Motor neuron (in vitro differentiated cells): ENCODE measurements around the gene CACNG5. TPM values are rescaled to one million over a fixed set of nuclear protein-coding genes. Genes with fewer than 3 reads are reported as not detected.
A peak's percentile ranks its signal among the peaks of the same experiment; 100 is the strongest.

Experiments used
- ATAC-seq, 8 experiments: fragments of 200-7000 bp; cut with Tn5 transposase; replicated peaks in 6 of 8; 2 replicates each; pipeline ENCODE4 v1.8.0; 2021; ENCODE audit warnings: mild to moderate bottlenecking in 8 of 8, moderate library complexity in 8 of 8
- H3K27ac ChIP-seq, 2 donors: fragments of 250-450 bp; sonication (Bioruptor Pico); 2 replicates each; pipeline ENCODE4 v1.9.0; 2021; ENCODE audit warnings: antibody characterized with exemption in 2 of 2, mild to moderate bottlenecking in 2 of 2, moderate library complexity in 1 of 2
- H3K4me1 ChIP-seq, 2 donors: fragments of 250-450 bp; sonication (Bioruptor Pico); replicated peaks in 1 of 2; 2 replicates each; pipeline ENCODE4 v1.6.1; 2021; ENCODE audit warnings: antibody characterized with exemption in 2 of 2, mild to moderate bottlenecking in 2 of 2, moderate library complexity in 1 of 2
- H3K4me3 ChIP-seq, 5 donors: fragments of 250-450 bp; sonication (Bioruptor Pico); 2 replicates each; pipeline ENCODE4 v1.9.0; 2021; ENCODE audit warnings: antibody characterized with exemption in 5 of 5, mild to moderate bottlenecking in 5 of 5, moderate library complexity in 4 of 5
- WGBS, 10 experiments: fragments of 450-650 bp; shearing (Covaris generic); methylation state at CpG; one replicate each; pipeline ENCODE4 v1.0.0; 2022; 5-methylcytosine and 5-hydroxymethylcytosine counted together
- in situ Hi-C, 9 experiments: fragments of 400-800 bp; cut with MboI; loops; one replicate each; pipeline ENCODE4 v1.15.0; 2021; ENCODE audit warnings: low sequenced_read_pairs in 9 of 9, low pct_unique_long_range_greater_than_20kb in 2 of 9; ENCODE audit not compliant: unreplicated experiment in 9 of 9
- total RNA-seq, 8 experiments: library from RNA; unstranded; fragments of 300-600 nt; gene quantifications; 2 replicates each; pipeline versions ENCODE4 v1.2.3 to v1.2.4, GENCODE V29; 2022

Gene CACNG5, protein sequence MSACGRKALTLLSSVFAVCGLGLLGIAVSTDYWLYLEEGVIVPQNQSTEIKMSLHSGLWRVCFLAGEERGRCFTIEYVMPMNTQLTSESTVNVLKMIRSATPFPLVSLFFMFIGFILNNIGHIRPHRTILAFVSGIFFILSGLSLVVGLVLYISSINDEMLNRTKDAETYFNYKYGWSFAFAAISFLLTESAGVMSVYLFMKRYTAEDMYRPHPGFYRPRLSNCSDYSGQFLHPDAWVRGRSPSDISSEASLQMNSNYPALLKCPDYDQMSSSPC
- total RNA-seq, result 1 to 10 TPM in 4 of 8 experiments, under 1 TPM in 2, not detected in 2; 0.71 to 3.4 (median 2.6) TPM

DNA sequence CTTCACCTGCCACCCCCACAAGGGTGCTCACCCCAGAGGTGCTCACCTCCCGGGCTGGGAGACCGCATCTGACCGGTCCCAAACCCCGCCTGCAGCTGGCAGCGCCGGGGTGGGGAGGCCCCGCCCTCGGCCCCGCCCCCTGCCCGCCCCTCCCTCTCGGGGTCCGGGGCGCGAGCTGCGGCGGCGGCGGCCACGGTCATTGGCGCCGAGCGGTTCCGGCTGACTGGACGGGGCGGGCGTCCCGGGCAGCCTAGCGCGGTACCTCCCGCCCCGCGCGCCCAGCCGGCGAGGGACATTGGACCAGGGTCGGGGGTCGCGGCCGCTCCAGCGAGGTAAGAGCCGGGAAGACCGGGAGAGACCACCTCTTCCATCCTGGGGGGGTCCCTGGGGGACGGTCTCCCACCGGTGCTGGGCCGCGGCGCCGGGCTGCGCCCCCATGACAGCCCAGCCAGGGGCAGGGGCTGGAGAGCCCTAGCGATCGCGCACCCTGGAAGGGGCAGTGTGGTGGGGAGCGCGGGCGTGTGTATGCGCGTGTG lies at the start of gene CACNG5:
Gene CACNG5, plus strand, starts transcription at position 199 of the 536 bp plus-strand sequence. CDS start 42,216 bp downstream, outside the sequence.
- in situ Hi-C loops, result no loop called here
- peak in 7 of 8 experiments; percentile 14 to 91 (median 82) for ATAC-seq
- peak within 1 kb of the TSS; percentile 20 to 32 (median 28) for H3K4me3 ChIP-seq
- no peak within 1 kb of the TSS for H3K27ac ChIP-seq
- peaks cover 33 to 36% of the 10 kb centered on the region in 2 donors for H3K4me1 ChIP-seq
- 10 to 26% (median 15%) methylated on average over 2 to 7 of the region's 57 CpGs; no CpG with 5 or more reads in 6 of the 10 experiments for WGBS, 10 experiments

DNA sequence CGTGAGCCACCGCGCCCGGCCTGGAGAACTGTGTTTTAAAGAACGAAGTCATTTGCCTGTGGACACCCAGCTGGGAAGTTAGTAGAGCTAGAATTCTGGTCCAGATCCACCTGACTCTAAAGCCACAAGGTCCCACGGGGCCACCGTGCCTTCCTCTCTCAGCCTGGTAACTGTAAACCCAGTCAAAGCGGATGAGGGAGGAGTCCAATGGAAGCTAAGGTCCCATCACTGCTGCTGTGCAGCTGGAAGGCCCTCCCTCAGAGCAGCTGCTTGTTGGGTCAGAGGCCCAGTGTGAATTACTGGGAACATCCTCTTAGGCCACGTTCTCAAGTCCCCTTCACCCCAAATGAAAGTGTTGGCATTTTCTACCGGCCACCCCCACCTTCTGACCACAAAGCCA lies 48.8 kb upstream of the CACNG5 start:
- H3K27ac ChIP-seq, result no peak overlapping the region
- in situ Hi-C loops, result no loop called here
- 76 to 100% (median 100%) methylated on average over 1 to 6 of the region's 10 CpGs; no CpG with 5 or more reads in 5 of the 10 experiments for WGBS, 10 experiments
- H3K4me3 ChIP-seq, result no peak overlapping the region
- ATAC-seq, result peak in 1 of 8 experiments; percentile 89
- peaks cover 11 to 13% of the 10 kb centered on the region in 2 donors for H3K4me1 ChIP-seq

DNA sequence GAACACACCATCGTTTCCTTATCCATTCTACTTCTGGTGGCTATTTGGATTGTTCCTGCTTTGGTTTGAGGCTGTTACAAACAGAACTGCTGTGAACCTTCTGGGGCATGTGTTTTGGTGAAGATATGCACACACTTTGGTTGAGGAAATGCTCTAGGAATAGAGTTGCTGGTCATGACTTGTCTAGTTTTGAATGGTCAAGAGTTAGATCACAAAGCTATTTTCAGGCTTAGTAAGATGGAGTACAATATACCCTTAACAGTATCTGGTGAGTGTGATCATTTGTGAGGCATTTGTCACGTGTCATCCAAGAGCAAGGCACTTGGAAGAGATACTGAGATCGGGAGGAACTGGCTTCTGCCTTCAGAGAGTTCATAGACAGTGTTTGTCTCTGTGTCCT lies 47.0 kb upstream of the CACNG5 start:
- WGBS, 10 experiments, result 20 to 100% (median 42%) methylated on average over 1 to 3 of the region's 3 CpGs; no CpG with 5 or more reads in 2 of the 10 experiments
- in situ Hi-C loops, result no loop called here
- no peak for ATAC-seq
- Histone ChIP-seq H3K4me3 (no peak overlapping the region), H3K27ac (no peak overlapping the region), H3K4me1 (peaks cover 16 to 22% of the 10 kb centered on the region in 2 donors)

DNA sequence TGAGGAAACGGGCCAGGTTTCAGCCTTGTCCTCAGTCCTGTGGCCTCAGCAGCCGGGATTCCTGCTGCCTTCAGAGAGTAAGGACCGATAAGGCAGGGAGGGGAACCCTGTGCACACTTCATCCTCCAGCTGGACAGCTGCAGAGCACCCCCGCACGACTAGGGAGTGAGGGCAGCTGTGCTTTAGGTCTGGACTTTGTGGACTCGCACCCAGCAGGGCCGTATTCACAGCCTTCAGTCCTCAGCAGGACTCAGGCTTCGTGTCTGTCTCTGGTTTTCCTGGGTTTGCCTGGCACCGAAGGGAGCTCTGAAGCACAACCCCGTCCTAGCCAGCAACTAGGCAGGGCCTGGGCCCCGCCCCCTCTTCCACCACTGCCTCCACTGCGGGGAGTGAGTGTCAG lies 45.8 kb upstream of the CACNG5 start:
- in situ Hi-C loops, result no loop called here
- 60 to 100% (median 82%) methylated on average over 1 to 6 of the region's 12 CpGs; no CpG with 5 or more reads in 5 of the 10 experiments for WGBS, 10 experiments

DNA sequence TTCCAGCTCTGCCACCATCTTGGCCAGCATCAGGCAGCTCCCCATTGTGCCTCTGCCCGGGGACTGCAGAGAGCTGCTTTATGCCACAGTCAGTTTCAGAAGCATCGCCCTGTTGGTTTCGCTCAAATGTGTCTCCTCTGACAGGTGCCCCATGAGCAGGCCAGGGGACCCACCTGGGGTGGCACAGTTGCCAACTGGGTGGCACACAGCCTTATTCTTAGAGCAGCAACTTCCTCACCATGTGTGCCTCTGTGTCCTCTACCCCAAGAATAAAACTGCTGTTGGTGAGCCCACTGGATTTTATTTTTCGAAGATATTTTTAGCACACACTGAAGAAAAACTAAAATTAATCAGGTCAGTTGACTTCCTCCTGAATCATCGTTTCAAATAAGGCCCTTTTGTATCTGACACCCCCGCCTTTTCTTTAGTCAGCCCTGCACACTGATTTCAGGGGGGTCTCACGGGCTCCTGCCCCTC lies 44.9 kb upstream of the CACNG5 start:
- Histone ChIP-seq H3K4me1 (peaks cover 26 to 32% of the 10 kb centered on the region in 2 donors), H3K4me3 (no peak overlapping the region), H3K27ac (no peak overlapping the region)
- in situ Hi-C loops, result no loop called here
- 41 to 90% (median 68%) methylated on average over 1 to 5 of the region's 7 CpGs for WGBS, 10 experiments
- peak in 3 of 8 experiments; percentile 31 to 54 (median 47) for ATAC-seq

More for the DNA sequence above, 45.8 kb upstream of the CACNG5 start:
- ATAC-seq, result peak in 3 of 8 experiments; percentile 10 to 39 (median 25)
- Histone ChIP-seq H3K27ac (no peak overlapping the region), H3K4me1 (peaks cover 23 to 29% of the 10 kb centered on the region in 2 donors), H3K4me3 (no peak overlapping the region)

DNA sequence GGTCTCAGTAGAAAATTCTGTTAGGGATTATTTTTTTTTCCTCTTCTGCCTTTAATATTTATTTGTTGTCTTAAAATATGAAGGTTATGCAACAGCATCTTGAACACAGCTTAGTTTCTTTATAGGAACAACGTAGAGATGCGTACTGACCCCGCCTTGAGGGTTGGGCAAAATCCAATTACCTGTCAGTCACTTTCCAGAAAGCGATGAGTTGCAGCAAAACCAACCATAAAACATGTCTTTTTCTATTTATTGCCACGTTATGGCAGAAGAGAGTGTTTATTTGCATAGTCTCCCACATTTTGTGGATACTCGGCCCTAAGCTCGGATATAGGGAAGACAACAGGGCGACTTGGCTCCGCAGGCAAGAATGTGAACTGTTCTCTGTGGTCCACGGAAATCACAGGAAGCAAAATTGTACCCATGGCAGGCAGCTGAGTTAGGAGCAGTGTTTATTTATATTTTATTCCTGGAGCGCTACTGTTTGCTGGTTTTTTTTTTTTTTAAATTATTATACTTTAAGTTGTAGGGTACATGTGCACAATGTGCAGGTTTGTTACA lies 44.3 kb upstream of the CACNG5 start:
- no peak overlapping the region for H3K27ac ChIP-seq
- WGBS, 10 experiments, result 59 to 93% (median 85%) methylated on average over 6 to 11 of the region's 11 CpGs
- H3K4me1 ChIP-seq, result peaks cover 26 to 32% of the 10 kb centered on the region in 2 donors
- in situ Hi-C loops, result no loop called here
- H3K4me3 ChIP-seq, result no peak overlapping the region
- ATAC-seq, result peak in 3 of 8 experiments; percentile 7 to 35 (median 24)

DNA sequence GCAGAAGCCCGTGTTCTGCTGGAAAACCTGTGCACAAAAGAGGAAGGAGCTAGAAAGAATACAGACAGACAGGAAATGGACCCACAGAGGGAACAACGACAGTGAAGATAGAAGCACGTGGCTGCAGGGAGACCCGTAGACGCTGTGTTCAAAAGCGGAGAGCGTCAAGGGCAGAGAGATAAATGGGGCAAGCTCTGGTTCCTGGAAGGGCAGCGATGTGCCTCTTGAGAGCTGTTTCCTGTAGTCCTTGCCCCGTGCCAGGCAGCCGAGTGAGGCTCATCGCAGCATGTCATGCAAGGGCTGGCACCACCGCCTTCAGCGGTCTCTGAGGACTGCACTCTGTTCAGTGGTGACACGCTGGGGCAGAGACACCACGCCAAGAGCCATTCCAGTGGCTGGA lies 43.6 kb upstream of the CACNG5 start:
- in situ Hi-C loops, result no loop called here
- H3K27ac ChIP-seq, result no peak overlapping the region
- peaks cover 26 to 32% of the 10 kb centered on the region in 2 donors for H3K4me1 ChIP-seq
- ATAC-seq, result peak in 5 of 8 experiments; percentile 43 to 60 (median 58)
- WGBS, 10 experiments, result 27 to 100% (median 74%) methylated on average over 1 to 12 of the region's 15 CpGs; no CpG with 5 or more reads in 2 of the 10 experiments
- H3K4me3 ChIP-seq, result no peak overlapping the region

DNA sequence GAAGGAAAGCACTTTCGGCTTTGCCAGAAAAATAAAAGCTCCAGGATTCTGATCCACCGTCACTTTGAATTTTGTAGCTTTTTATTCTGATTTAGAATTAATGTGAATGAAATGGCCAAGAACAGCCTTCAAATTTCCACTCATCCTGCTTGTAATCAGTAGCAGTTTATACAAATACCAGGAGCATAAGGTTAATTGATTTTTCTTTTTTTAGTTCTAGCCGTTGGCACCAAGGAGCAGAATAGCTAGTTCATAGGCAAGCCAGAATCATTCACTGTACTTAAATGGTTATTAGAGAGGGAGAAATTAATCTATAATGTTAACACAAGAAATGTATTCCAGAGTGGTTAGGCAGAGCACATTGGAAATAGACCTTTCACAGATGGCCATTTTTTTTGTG lies 41.1 kb upstream of the CACNG5 start:
- ATAC-seq, result no peak
- H3K4me1 ChIP-seq, result peaks cover 26 to 32% of the 10 kb centered on the region in 2 donors
- in situ Hi-C loops, result no loop called here
- 69 to 100% (median 91%) methylated on average over 1 to 3 of the region's 3 CpGs for WGBS, 10 experiments
- no peak overlapping the region for H3K27ac ChIP-seq
- H3K4me3 ChIP-seq, result no peak overlapping the region

DNA sequence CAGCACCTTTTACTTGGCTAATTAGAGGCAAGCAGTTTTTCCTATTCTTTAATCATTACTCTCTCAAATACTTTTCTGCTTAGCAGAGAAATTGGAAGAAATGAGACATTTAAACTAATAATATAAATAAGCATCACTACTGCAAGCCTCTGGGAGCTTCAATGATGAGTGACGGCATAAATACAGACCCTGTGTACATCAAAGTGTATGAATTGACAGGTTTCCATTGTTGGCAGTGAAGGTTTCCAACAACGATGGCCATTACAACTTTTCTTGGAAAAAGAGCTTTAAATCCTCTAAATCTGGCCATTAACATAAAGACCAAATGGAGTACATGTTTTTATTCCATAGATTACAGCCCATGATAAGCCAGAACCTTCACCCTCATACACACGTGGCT lies 39.4 kb upstream of the CACNG5 start:
- in situ Hi-C loops, result no loop called here
- no peak for ATAC-seq
- 0 to 100% (median 93%) methylated on average over 1 to 3 of the region's 3 CpGs; no CpG with 5 or more reads in 1 of the 10 experiments for WGBS, 10 experiments

DNA sequence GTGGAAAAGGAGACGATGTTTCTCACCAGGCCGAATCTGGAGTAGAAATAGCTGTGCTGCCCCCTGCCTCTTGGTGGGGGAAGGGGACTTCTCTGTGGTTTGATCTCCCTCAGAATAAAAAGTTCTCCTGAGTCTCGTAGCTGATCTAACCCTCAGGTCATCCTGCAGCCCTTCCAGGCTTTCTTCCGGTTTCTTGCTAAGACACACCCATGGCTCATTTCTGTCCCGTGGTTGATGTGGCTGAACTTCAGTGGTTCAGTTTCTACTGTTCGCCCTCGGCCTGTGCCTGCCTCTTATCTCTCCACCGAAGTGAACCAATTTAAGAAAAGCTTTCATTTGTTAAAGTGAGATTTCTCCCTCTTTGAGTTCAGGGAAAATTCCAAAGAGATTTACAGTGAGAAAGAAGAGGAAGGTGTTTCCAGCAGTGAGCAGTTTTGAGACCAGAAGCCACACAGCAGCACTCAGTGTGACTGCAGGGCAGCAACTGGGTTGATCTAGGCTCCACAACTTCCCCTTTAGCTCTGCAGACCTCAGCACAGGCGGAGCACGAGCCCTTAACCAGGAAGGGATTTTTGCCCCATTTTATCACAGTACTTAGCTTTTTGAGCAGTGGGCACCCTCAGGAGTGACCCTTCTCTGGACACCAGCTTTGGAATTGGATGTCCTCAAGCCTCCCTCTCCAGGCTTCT lies 34.9 kb upstream of the CACNG5 start:
- H3K4me1 ChIP-seq, result peaks cover 10 to 21% of the 10 kb centered on the region in 2 donors
- 53 to 100% (median 87%) methylated on average over 1 to 9 of the region's 10 CpGs; no CpG with 5 or more reads in 1 of the 10 experiments for WGBS, 10 experiments
- in situ Hi-C loops, result no loop called here
- no peak overlapping the region for H3K27ac ChIP-seq
- no peak for ATAC-seq
- H3K4me3 ChIP-seq, result no peak overlapping the region

More for the DNA sequence above, 39.4 kb upstream of the CACNG5 start:
- H3K4me3 ChIP-seq, result no peak overlapping the region
- peaks cover 20 to 26% of the 10 kb centered on the region in 2 donors for H3K4me1 ChIP-seq
- H3K27ac ChIP-seq, result no peak overlapping the region

DNA sequence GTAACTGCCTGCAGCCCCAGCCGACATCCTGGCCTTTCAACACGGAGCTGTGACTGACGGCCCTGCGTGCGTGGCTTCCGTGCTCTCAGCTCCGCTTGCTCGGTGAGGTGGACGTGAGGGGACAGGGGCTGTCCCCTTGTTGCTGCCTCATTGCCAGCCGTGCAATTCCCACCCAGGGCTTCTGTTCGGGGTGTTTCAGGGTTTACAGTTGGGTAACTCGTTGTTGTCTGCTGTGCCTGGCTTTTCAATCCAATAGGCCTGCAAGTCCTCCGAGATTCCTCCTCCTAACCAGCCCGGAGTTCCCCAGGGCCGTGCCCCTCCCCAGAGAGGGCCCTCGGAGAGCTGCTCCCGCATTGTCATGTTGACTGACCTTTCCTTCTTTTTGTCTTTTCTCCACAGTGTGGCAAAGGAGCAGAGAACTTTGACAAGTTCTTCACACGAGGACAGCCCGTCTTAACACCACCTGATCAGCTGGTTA lies 31.4 kb upstream of the CACNG5 start:
- WGBS, 10 experiments, result 16 to 100% (median 44%) methylated on average over 2 to 16 of the region's 19 CpGs; no CpG with 5 or more reads in 5 of the 10 experiments
- in situ Hi-C loops, result no loop called here
- no peak overlapping the region for H3K4me3 ChIP-seq
- ATAC-seq, result peak in 4 of 8 experiments; percentile 19 to 70 (median 57)
- H3K4me1 ChIP-seq, result peaks cover 15 to 30% of the 10 kb centered on the region in 2 donors
- H3K27ac ChIP-seq, result no peak overlapping the region

DNA sequence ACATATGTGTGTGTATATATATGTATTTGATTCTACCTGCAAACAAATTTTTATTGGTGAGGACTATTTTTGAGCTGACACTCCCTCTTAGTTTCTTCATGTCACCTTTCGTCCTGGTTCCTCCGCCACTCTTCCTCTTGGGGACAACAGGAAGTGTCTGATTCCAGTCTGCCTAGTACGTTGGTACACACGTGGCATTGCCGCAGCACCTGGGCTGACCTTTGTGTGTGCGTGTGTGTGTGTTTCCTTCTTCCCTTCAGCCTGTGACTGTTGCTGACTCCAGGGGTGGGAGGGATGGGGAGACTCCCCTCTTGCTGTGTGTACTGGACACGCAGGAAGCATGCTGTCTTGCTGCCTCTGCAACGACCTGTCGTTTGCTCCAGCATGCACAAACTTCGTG lies 29.4 kb upstream of the CACNG5 start:
- no peak for ATAC-seq
- in situ Hi-C loops, result no loop called here
- no peak overlapping the region for H3K4me3 ChIP-seq
- 62 to 100% (median 96%) methylated on average over 1 to 7 of the region's 10 CpGs; no CpG with 5 or more reads in 2 of the 10 experiments for WGBS, 10 experiments
- H3K4me1 ChIP-seq, result peaks cover 15 to 30% of the 10 kb centered on the region in 2 donors
- H3K27ac ChIP-seq, result no peak overlapping the region
